Measurements from ENCODE around the gene PROM2. TPM values are rescaled to one million over a fixed set of nuclear protein-coding genes. Genes with fewer than 3 reads are reported as not detected.

PROM2 gene
- total RNA-seq, 1 donor from 2014 or later, result 17.6 TPM

Other genes starting within 250 kb of the PROM2 start
- 255 and 504 TPM in 2 replicates for gene MAL, start 248.7 kb upstream of the PROM2 start, total RNA-seq
- 74.3 and 75.7 TPM in 2 replicates for gene MRPS5, start 152.6 kb upstream of the PROM2 start, total RNA-seq
- gene ZNF514, start 114.6 kb upstream of the PROM2 start, total RNA-seq, result 14.1 and 16.0 TPM in 2 replicates
- gene ZNF2, start 108.6 kb upstream of the PROM2 start, total RNA-seq, result 4.7 and 10.3 TPM in 2 replicates
- gene ZNF892, start 66.9 kb upstream of the PROM2 start, total RNA-seq, result 6.9 and 16.7 TPM in 2 replicates
- gene KCNIP3, start 22.9 kb downstream of the PROM2 start, total RNA-seq, result 47.4 and 127 TPM in 2 replicates
- gene FAHD2A, start 128.3 kb downstream of the PROM2 start, total RNA-seq, result 16.4 and 49.3 TPM in 2 replicates
- not detected in 2 replicates for gene TRIM43B, start 210.3 kb downstream of the PROM2 start, total RNA-seq